ENCODE results near the gene USP47.

DNA sequence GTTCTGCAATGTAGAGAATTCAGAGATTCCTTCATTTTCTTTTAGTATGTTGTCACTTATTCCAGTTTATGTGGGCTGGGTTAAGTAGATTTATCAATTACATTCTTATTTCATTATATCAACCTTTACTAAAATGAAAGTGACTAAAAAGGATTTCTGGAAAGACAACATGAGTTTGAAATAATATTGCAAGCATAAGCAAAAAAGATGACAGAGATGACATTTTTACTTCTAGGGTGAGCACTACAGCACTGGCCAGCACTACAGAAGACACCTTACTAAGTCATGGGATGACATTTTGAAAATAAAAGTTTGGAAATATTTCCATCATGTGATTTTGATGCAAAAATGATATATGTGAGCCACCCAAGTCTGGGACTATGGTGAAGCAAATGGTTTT is 2.1 kb upstream of the USP47 start:
- TF ChIP-seq POLR2A (IDR thresholded peaks at IDR 0.05): no peak
- TF ChIP-seq, protein P1, sequence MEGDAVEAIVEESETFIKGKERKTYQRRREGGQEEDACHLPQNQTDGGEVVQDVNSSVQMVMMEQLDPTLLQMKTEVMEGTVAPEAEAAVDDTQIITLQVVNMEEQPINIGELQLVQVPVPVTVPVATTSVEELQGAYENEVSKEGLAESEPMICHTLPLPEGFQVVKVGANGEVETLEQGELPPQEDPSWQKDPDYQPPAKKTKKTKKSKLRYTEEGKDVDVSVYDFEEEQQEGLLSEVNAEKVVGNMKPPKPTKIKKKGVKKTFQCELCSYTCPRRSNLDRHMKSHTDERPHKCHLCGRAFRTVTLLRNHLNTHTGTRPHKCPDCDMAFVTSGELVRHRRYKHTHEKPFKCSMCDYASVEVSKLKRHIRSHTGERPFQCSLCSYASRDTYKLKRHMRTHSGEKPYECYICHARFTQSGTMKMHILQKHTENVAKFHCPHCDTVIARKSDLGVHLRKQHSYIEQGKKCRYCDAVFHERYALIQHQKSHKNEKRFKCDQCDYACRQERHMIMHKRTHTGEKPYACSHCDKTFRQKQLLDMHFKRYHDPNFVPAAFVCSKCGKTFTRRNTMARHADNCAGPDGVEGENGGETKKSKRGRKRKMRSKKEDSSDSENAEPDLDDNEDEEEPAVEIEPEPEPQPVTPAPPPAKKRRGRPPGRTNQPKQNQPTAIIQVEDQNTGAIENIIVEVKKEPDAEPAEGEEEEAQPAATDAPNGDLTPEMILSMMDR (IDR thresholded peaks at IDR 0.05): no peak
